Suppressor macrophage treated with lipopolysaccharide for 4 hours (primary cell): ENCODE data around the gene C20orf144.
"Not testable (repeated sequence)": the region's sequence is repeated elsewhere in the genome, so short reads cannot be mapped to it uniquely, and the experiment has no call there.

Source experiments
- DNase-seq: peaks from one replicate; pipeline ENCODE4 v3.0.0-alpha.2; 2020

C20orf144 gene

DNA sequence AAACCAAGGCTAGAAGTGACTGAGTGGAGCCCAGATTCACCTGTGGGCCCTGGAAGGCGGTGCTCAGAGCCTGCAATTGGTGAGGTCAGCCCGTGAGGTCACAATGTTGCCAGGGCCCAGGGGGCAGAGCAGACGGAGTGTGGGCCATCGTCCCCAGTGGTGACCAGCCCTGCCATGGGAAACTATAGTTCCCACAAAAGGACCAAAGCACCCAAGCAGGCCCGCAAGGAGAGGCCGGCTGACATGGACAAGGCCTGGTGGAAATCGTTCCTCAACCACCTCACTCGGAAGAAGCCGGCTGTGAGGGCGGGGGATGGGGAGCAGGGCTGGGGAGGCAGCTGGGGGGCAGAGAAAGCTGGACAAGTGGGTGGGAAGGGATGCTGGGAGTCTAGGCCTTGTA, at the start of gene C20orf144:
C20orf144 (plus strand) TSS at position 156 of the 400 bp plus-strand sequence; CDS start at position 175, 19 bp downstream.
- no peak for DNase-seq

DNA sequence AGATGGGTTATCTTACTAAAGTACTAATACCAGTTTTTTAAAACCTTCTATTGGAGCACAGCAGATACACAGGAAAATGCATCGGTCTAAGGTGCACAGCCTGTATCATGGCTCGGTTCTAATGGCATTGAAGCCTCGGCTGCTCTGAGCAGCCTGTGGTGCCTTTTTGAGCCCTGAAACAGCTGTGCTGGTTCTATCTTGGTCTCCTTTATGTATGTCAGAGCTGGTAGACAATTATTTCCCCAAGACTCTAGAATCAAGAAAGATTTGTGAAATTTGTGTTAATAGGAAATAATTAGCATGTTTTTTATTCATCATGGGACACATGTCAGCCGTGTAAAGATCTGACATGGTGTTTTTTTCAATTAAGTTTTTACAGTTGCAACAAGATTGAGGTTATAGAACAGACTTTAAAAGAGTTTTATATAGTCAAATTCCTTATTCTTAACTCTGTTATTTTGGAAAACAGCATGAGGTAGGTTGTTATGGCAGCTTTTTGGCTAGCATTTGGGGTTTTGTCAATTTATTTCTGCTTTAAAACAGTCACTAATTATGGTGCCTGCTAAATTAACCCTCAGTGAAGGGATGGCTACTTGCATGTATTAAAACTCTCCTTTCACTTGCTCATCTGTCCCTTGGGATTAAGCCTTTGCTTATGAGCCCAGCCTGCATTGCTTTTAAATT, 40.3 kb upstream of the C20orf144 start:
- no peak for DNase-seq

GRCh38 chr20:33622705-33623365, 39.3 kb upstream of the C20orf144 start:
- no peak for DNase-seq

DNA sequence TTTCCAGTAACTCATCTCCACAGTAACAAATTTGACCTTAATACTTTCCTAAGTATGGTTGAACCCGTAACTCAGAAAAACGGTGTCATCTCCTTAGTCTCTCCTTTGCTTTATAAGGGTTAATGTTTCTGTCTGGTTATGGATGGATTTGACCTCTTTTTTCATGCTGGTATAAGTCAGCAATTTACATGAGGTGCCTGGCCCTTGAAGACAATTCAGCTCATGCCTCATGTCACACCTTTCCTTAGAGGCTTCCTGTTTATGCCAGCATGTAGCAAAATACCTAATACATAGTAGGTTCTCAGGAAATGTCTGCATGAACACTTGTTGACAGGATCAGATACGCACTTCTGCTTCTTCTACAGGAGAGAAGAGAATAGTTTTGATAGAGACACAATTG, 37.7 kb upstream of the C20orf144 start:
- DNase-seq: no peak

GRCh38 chr20:33626190-33626589, 35.9 kb upstream of the C20orf144 start:
- no peak for DNase-seq

- DNase-seq: no peak
Measured at GRCh38 chr20:33627577-33628216, 34.4 kb upstream of the C20orf144 start.

GRCh38 chr20:33629533-33629932, 32.6 kb upstream of the C20orf144 start:
- DNase-seq: no peak

DNA sequence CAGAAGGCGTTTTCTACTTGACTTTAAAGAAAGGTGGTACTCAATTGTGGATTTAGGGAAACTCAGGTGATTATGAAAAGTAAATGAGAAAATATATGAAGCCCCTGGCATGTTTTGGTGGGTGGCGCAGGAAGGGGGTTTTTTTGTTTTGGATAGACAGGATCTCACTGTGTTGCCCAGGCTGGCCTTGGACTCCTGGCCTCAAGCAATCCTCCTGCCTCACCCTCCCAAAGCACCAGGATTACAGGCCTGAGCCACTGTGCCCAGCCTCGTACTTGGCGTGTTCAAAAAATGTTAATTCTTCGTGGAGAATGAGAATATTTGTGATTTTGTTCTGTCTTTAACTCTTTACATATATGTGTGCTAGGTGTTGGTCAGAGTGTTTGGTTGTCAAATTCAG, 32.1 kb upstream of the C20orf144 start:
- DNase-seq: no peak

DNA sequence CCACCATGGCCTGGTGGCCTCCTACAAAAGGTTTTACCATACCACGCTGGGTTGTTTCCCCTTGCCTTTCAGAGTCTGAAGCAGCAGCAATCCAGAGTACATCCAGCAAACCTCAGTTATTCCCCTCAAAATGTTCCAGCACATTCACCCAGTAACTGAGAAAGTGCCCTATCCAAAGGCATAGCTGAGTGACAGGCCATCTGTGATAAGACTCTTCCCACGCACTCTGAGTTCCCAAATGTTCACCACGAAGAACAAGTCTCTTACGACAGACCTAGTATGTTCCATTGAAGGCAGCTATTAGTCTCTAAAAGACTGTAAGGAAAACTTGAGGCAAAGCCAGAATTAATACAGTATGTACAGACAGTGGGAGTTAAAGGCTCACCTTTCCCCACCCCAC, 31.6 kb upstream of the C20orf144 start:
- DNase-seq: no peak

- not testable (repeated sequence) for DNase-seq
Measured at GRCh38 chr20:33631910-33632309, 30.2 kb upstream of the C20orf144 start.

DNA sequence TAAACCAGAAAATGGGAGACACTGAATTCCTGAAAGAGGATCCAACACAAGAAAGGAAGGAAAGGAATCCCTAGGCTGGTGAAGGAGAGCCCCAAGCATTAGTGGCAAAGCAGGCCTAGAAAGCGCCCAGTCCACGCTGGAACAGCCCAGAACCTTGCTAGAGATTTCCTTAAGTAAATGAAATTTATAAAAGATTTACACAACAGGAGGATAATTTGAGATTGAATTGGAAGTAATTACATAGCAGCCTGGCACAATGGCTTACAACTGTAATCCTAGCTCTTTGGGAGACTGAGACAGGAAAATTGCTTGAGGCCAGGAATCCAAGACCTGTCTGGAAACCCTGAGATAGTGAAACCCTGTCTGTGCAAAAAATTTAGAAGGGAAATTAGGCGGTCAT, 26.8 kb upstream of the C20orf144 start:
- no peak for DNase-seq

- DNase-seq: no peak
Measured at GRCh38 chr20:33636776-33637175, 25.4 kb upstream of the C20orf144 start.

DNA sequence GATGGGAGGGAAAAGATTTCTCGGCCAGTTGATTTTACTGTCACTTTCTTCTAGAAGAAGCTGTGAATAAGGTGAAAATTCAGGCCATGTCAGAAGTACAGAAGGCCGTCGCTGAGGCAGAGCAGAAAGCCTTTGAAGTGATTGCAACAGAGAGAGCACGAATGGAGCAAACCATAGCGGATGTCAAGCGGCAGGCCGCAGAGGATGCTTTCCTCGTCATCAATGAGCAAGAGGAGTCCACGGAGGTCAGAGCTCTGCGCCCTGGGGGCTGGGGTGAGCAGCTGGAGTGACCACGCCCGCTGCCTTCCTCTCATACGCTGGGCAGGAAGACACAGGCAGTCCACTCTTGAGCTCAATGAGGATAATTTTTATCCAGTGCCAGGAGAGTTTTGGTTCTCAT, 21.8 kb upstream of the C20orf144 start:
- DNase-seq: no peak

- DNase-seq: no peak
Measured at GRCh38 chr20:33644313-33645071, 17.6 kb upstream of the C20orf144 start.

DNA sequence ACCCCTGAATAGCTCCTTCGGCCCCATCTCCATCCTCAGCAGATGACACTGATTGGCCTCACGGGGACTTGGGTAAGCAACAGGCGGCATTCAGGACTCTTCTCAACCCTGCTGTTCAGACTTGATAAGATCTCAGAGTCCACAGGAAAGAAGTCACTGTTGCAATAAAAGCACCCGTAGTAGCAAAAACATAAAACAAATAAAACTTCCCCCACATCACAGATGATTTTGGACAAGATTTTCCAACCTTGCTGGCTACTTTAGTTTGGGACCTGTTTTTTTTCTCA, 17.1 kb upstream of the C20orf144 start:
- DNase-seq: no peak

GRCh38 chr20:33645396-33645795, 16.7 kb upstream of the C20orf144 start:
- DNase-seq: no peak

- no peak for DNase-seq
Measured at GRCh38 chr20:33646191-33646590, 15.9 kb upstream of the C20orf144 start.

- DNase-seq: not testable (repeated sequence)
Measured at GRCh38 chr20:33646959-33647602, 15.0 kb upstream of the C20orf144 start.

- DNase-seq: no peak
Measured at GRCh38 chr20:33647603-33648395, 14.3 kb upstream of the C20orf144 start.

DNA sequence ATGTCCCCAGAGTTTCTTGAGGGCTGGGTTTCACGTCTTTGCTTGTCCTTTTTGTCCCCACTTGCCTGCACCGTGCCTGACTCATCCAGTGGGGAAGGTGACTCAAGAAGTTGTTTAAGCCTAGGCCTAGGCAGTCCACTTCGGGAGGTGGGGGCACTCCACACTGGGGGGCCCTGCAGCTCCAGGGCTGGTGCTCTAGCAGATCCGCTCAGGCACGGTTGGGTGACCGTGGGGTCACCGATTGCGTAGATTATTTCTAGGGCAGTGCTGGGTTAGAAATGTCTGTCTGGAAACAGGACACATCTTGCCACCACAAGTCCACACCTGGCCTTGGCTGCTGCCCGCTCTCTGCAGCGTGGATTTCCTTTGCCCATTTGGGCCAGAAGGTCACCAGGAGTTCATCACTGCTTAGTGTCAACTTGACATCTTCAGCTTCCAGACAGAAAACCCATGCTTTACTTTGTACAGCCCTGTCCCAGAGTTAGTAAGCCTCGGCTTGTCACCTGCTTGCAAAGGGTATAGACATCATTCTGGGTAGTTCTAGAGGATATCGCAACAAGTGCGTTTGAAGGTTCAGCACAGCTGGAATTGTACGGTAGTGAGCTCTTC, 13.6 kb upstream of the C20orf144 start:
- DNase-seq: no peak

DNA sequence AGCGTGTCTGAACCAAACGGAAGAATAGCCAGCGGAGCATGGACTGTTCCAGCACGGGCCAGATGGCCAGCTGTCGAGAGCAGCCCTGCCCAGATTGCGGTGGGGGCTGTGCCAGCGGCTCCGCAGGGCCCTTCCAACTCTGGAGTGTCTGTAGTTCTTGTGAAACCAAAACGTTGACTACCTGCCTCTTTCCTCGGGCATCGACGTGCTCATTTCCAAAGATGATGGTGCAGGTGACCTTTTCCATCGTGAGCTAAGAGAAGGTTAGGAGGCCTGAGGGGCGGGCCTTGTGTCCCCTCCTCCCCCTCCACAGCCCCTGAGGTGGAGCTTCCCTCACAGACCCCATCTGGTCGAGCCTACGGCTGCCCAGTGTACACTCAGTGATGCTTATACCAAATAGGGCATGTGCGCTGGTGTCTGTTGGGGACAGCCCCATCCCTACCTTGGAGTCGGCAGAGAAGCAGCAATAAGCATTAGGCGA, 12.9 kb upstream of the C20orf144 start:
- DNase-seq: no peak
